ENCODE results near the gene ESRRA.

- TF ChIP-seq CTCF (IDR thresholded peaks at IDR 0.05) (no peak), POLR2A (IDR thresholded peaks at IDR 0.05) (no peak)
Measured at GRCh38 chr11:64284962-64285884, 20.1 kb upstream of the ESRRA start, which contains the start of gene GPR137.
